Measurements from ENCODE around the gene OPCML. TPM values are rescaled to one million over a fixed set of nuclear protein-coding genes. Genes with fewer than 3 reads are reported as not detected.
A peak's percentile ranks its signal among the peaks of the same experiment; 100 is the strongest.

Gene OPCML
- total RNA-seq, 2 experiments from 2014 or later, result not detected

DNA sequence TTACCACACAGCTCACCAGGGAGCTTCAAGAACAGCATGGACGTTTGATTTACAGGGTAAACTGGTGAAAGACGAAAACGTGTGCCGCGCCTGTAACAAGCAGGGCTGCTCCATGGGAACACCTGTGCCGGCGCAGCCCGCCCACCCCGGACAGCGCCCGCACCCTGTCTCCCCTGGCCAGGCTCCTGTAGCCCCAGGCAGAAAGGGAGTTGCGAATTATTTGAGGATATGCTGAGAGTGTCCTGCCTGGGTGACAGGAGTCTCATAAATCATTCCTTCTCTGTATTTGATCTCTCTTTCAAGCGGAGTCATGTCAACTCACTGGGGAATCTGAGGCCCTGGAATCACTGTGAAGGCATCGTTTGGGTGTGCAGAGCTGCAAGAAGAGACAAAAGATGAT is 804.3 kb downstream of the OPCML start:
- CTCF ChIA-PET, result no interaction called here
- no peaks in the 10 kb centered on the region for H3K4me1 Mint-ChIP-seq
- no peaks in the 10 kb centered on the region for H3K36me3 Mint-ChIP-seq (ENCODE audit: low read depth)
- intact Hi-C loops (cut with DNase I, micrococcal nuclease), result no loop called here
- ATAC-seq (no peak), DNase-seq (no peak)
- no peak overlapping the region for H3K27ac Mint-ChIP-seq
- POLR2A ChIA-PET, result no interaction called here
- peaks cover 3% of the 10 kb centered on the region for H3K9me3 Mint-ChIP-seq (ENCODE audit: low read depth)
- no peak overlapping the region for H3K4me3 Mint-ChIP-seq
- no peaks in the 10 kb centered on the region for H3K27me3 Mint-ChIP-seq

DNA sequence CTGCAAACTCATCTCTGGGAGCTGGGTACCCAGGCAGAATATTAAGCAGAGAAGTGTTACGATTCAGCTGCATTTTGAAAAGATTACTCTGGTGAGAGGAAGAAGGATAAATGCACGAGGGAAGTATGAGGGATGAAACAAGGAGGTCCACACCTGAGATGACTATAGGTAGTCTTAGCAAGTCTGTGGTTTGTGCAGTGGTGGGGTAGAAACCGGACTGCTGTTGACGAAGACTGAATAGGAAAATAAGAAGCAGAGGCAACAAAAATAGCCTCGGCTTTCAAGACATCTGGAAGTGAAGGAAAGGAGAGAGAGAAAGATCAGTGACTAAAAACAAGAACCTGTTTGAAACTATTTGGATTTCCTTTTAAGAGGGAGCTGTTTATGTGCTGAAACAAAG is 810.8 kb downstream of the OPCML start:
- no peak for ATAC-seq

DNA sequence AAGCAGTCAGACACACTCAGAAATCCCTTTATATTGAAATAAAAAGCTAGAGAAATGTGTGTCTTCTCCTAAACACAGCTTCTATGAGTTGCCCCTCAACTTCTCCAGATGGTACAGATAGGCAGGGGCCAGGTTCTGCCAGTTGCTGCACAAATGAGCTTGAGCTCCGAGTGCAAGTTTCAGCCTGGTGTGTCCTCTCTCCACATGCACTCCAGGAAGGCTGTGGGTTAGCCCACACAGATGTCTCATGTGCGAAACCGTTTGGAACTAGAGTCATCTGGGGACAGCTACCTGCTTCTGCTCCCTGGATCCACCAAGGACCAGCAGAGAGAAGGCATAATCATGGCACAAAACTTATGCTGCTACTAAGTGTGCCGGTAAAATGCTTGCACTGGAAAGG is 812.6 kb downstream of the OPCML start:
- ChIA-PET CTCF (interaction anchor here (0.7 to 1.6 kb wide), 2 partner anchors 28 to 348 kb away, joined by 3 read pairs; no protein-coding TSS in a partner anchor), POLR2A (no interaction called here)
- no peak overlapping the region for H3K4me3 Mint-ChIP-seq
- DNase-seq, result peak; percentile 18
- no peaks in the 10 kb centered on the region for H3K9me3 Mint-ChIP-seq (ENCODE audit: low read depth)
- no peak overlapping the region for H3K27ac Mint-ChIP-seq
- no peaks in the 10 kb centered on the region for H3K27me3 Mint-ChIP-seq
- H3K4me1 Mint-ChIP-seq, result peaks cover 28% of the 10 kb centered on the region
- peak; percentile 31 for ATAC-seq
- H3K36me3 Mint-ChIP-seq (ENCODE audit: low read depth), result no peaks in the 10 kb centered on the region
- intact Hi-C loops (cut with DNase I, micrococcal nuclease), result no loop called here

More for the DNA sequence above, 810.8 kb downstream of the OPCML start:
- H3K27ac Mint-ChIP-seq, result no peak overlapping the region
- POLR2A ChIA-PET, result no interaction called here
- H3K9me3 Mint-ChIP-seq (ENCODE audit: low read depth), result peaks cover 3% of the 10 kb centered on the region
- CTCF ChIA-PET, result interaction anchor here (1.2 kb wide), 1 partner anchor 9 kb away, joined by 4 read pairs; no protein-coding TSS in a partner anchor
- H3K4me1 Mint-ChIP-seq, result peaks cover 28% of the 10 kb centered on the region
- intact Hi-C loops (cut with DNase I, micrococcal nuclease), result no loop called here
- no peaks in the 10 kb centered on the region for H3K27me3 Mint-ChIP-seq
- H3K36me3 Mint-ChIP-seq (ENCODE audit: low read depth), result no peaks in the 10 kb centered on the region
- DNase-seq, result no peak
- H3K4me3 Mint-ChIP-seq, result no peak overlapping the region

DNA sequence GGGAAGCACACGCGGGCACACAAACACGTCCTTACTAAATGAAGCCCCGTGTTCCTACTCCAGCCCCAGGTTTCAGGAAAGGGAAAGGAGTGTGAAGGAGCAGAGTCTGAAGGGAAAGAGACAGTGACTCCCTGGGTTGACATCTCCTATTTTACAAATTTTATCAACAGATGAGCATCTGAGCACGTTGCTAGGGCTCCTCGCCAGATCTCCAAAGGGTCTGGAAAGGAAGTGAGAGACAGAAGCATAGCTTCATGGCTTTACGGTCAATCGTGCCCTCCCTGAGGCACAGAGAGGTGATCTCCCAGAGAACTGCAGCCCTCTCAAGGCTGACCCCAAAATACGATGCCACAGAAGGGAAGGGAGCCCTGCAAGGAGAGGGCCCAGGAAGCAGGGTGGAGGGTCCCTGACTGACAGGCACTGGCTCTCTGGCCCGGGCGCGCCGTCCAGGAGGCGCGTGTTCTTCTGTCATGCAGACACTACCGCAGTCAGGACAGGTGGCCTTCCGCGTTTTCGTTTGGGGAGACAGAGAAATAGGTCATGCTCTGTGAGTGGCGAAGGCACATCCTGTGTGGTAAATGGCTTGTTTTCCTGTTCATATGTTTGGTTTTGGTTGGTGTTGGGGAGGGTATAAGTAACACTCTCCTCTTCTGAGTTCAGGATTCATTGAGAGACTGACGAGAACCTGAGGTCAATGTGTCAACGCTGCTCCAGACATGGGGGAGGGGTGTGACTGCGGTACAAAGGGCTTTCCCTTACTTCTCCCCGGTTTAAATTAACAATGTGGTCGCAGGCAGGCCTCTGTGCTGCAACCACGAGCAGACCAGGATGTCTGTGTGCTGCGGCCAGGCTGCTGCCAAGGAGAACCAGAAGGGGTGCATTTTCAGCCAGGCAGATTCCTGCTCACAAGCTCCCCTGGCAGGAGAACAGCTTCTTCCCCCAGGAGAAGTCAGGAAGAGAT is 813.3 kb downstream of the OPCML start:
- DNase-seq (peak; percentile 76), ATAC-seq (peak; percentile 94)
- CTCF ChIA-PET, result interaction anchor here (0.7 to 1.6 kb wide), 2 partner anchors 29 to 348 kb away, joined by 3 read pairs; no protein-coding TSS in a partner anchor
- intact Hi-C loops (cut with DNase I, micrococcal nuclease), result no loop called here
- Mint-ChIP-seq H3K27me3 (no peaks in the 10 kb centered on the region), H3K27ac (peak overlapping the region; percentile 15), H3K4me1 (peaks cover 28% of the 10 kb centered on the region), H3K9me3 (ENCODE audit: low read depth) (no peaks in the 10 kb centered on the region), H3K4me3 (peak overlapping the region; percentile 34), H3K36me3 (ENCODE audit: low read depth) (no peaks in the 10 kb centered on the region)
- POLR2A ChIA-PET, result no interaction called here

DNA sequence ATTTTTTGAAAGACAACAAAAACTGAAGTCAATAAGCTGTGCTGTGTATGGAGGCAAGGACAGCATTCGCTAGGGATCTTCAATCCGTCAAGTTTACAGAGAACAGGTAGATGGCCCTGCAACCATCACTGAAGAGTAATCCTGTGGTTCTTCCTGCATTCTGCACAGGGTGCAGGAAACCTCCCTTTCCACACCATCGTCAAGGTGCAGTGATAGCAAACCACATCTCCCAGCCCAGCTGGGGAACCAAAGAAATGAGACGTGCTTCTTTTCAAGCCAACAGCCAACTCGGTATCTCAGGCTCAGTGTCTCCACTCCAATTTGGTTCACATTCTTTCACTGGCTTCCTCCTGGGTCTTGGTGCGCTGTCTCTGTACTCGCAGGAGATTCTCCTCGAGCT is 814.5 kb downstream of the OPCML start:
- Mint-ChIP-seq H3K27me3 (no peaks in the 10 kb centered on the region), H3K9me3 (ENCODE audit: low read depth) (no peaks in the 10 kb centered on the region), H3K4me1 (peaks cover 28% of the 10 kb centered on the region), H3K36me3 (ENCODE audit: low read depth) (no peaks in the 10 kb centered on the region), H3K27ac (peak overlapping the region; percentile 45), H3K4me3 (no peak overlapping the region)
- intact Hi-C loops (cut with DNase I, micrococcal nuclease), result no loop called here
- ATAC-seq (no peak), DNase-seq (no peak)
- CTCF ChIA-PET, result interaction anchor here (0.9 kb wide), 1 partner anchor 49 kb away, joined by 3 read pairs; no protein-coding TSS in a partner anchor
- POLR2A ChIA-PET, result no interaction called here

DNA sequence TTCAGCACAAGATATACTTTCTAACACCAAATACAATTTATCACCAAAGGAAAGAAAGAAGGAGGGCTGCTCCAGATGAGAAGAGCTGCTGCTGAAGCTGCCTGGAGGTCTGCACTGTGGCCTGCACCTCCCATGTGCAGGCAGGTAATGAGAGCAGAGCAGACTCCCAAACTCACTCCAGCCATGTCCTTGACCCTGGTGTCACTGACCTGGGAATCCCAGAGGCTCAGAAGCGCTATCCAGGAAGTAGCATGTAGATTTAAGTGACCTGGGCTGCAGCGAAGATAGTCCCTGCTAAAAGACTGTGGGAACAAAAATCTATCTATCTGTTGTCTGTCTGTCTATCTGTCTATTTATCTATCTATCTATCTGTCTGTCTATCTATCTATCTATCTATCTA is 816.3 kb downstream of the OPCML start:
- peaks cover 26% of the 10 kb centered on the region for H3K4me1 Mint-ChIP-seq
- ATAC-seq, result no peak
- H3K9me3 Mint-ChIP-seq (ENCODE audit: low read depth), result no peaks in the 10 kb centered on the region
- no peaks in the 10 kb centered on the region for H3K27me3 Mint-ChIP-seq
- intact Hi-C loops (cut with DNase I, micrococcal nuclease), result no loop called here
- H3K4me3 Mint-ChIP-seq, result no peak overlapping the region
- H3K36me3 Mint-ChIP-seq (ENCODE audit: low read depth), result no peaks in the 10 kb centered on the region
- ChIA-PET CTCF (no interaction called here), POLR2A (no interaction called here)
- peak overlapping the region; percentile 4 for H3K27ac Mint-ChIP-seq
- DNase-seq, result no peak

DNA sequence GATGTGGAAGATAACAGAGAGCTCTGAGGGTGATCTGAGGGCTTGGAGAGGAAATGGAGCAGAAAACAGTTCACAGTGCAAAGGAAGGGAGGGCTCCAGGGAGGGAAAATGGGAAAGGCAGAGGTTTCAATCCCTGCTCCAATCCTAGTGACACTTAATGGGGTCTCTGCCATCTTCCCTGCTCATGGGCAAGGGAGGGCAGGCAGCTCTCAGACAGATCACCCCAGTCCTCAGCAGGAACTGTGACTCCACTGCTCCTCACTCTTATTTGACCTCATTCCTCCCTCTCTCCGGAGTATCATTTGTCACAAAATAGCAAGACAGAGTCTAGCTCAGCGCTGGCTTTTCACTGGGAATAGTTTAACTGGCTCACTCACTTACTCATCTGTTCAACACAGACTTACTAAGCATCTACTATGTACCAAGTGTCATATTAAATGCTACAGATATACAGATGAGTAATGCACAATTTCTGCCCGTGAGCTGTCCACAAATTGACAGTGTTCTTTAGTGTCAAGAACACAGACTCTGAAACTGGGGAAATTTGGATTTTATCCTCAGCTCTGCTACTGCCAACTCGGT is 817.4 kb downstream of the OPCML start:
- POLR2A ChIA-PET, result no interaction called here

DNA sequence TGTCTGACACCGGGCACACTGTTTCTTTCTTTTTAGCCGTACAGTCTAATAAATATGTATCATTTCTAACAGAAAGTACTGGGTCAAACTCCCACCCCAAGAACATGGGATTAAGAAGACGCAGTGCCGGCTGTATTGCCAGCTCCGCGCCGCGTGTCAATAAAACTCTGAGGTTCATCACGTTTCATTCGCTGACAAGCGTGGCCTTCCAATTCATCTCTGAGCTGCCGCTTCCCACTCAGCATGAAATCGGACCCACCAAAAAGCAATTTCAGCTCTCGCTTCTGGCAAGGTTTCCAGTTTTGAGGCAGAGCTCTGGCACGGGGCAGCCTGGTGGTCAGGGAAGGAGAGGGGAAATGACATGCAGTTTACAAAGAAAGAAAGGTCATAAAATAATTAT is 819.8 kb downstream of the OPCML start:
- ChIA-PET POLR2A (no interaction called here), CTCF (no interaction called here)
- H3K4me3 Mint-ChIP-seq, result no peak overlapping the region
- no peaks in the 10 kb centered on the region for H3K27me3 Mint-ChIP-seq
- no peak overlapping the region for H3K27ac Mint-ChIP-seq
- no peaks in the 10 kb centered on the region for H3K9me3 Mint-ChIP-seq (ENCODE audit: low read depth)
- intact Hi-C loops (cut with DNase I, micrococcal nuclease), result no loop called here
- no peaks in the 10 kb centered on the region for H3K36me3 Mint-ChIP-seq (ENCODE audit: low read depth)
- DNase-seq (no peak), ATAC-seq (no peak)
- no peaks in the 10 kb centered on the region for H3K4me1 Mint-ChIP-seq

More for the DNA sequence above, 817.4 kb downstream of the OPCML start:
- no peaks in the 10 kb centered on the region for H3K27me3 Mint-ChIP-seq
- no peak overlapping the region for H3K4me3 Mint-ChIP-seq
- no peaks in the 10 kb centered on the region for H3K9me3 Mint-ChIP-seq (ENCODE audit: low read depth)
- CTCF ChIA-PET, result no interaction called here
- no peak overlapping the region for H3K27ac Mint-ChIP-seq
- ATAC-seq, result no peak
- no peaks in the 10 kb centered on the region for H3K36me3 Mint-ChIP-seq (ENCODE audit: low read depth)
- peaks cover 22% of the 10 kb centered on the region for H3K4me1 Mint-ChIP-seq
- intact Hi-C loops (cut with DNase I, micrococcal nuclease), result no loop called here
- DNase-seq, result no peak

DNA sequence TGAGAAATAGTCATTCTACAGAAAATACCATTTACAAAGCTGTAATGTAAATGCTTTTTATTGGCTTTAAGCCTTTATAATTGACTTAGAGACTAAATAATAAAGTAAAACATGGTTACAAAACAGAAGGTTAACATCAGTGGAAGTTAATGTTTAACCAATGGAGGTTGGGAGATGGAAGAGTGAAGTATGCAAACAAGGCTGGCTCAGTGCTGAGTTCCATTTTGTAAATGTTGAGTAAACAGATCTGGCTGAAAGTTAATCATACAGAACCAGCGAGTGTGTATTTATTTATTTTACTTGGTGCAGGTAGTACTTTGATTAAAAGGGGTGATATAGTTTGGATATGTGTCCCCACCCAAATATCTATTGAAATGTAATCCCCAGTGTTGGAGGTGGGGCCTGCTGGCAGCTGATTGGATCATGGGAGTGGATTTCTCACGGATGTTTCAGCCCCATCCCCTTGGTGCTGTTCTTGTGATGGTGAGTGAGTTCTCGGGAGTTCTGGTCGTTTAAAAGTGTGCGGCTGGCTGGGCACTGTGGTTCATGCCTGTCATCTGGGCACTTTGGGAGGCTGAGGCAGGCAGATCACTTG is 827.4 kb downstream of the OPCML start:
- Mint-ChIP-seq H3K36me3 (ENCODE audit: low read depth) (peaks cover 3% of the 10 kb centered on the region), H3K4me1 (no peaks in the 10 kb centered on the region), H3K9me3 (ENCODE audit: low read depth) (peaks cover 20% of the 10 kb centered on the region), H3K27me3 (no peaks in the 10 kb centered on the region), H3K4me3 (no peak overlapping the region), H3K27ac (no peak overlapping the region)
- POLR2A ChIA-PET, result no interaction called here
- DNase-seq (no peak), ATAC-seq (no peak)
- CTCF ChIA-PET, result no interaction called here
- intact Hi-C loops (cut with DNase I, micrococcal nuclease), result no loop called here

DNA sequence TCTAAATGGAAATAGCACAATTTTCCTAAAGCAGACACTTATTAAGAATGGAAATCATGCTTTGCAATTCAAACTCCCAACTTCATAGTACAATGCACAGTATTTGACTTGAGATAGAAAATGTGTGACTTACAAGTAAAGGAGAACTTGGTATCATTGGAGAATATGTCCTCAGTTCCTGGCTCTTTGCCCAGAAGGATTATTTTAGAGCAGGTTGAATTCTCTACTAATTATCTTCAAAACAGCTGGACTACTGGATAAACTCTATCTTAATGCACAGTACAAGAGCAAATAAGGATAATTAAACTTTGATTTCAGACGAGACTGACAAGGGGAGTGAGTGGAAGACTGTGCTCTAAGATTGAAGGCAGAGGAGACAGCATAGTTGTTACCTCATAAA is 839.4 kb downstream of the OPCML start:
- no peak overlapping the region for H3K27ac Mint-ChIP-seq
- no peak for ATAC-seq
- no peaks in the 10 kb centered on the region for H3K27me3 Mint-ChIP-seq
- no peak for DNase-seq
- no peak overlapping the region for H3K4me3 Mint-ChIP-seq
- ChIA-PET CTCF (no interaction called here), POLR2A (no interaction called here)
- no peaks in the 10 kb centered on the region for H3K36me3 Mint-ChIP-seq (ENCODE audit: low read depth)
- no peaks in the 10 kb centered on the region for H3K9me3 Mint-ChIP-seq (ENCODE audit: low read depth)
- intact Hi-C loops (cut with DNase I, micrococcal nuclease), result no loop called here
- H3K4me1 Mint-ChIP-seq, result no peaks in the 10 kb centered on the region

DNA sequence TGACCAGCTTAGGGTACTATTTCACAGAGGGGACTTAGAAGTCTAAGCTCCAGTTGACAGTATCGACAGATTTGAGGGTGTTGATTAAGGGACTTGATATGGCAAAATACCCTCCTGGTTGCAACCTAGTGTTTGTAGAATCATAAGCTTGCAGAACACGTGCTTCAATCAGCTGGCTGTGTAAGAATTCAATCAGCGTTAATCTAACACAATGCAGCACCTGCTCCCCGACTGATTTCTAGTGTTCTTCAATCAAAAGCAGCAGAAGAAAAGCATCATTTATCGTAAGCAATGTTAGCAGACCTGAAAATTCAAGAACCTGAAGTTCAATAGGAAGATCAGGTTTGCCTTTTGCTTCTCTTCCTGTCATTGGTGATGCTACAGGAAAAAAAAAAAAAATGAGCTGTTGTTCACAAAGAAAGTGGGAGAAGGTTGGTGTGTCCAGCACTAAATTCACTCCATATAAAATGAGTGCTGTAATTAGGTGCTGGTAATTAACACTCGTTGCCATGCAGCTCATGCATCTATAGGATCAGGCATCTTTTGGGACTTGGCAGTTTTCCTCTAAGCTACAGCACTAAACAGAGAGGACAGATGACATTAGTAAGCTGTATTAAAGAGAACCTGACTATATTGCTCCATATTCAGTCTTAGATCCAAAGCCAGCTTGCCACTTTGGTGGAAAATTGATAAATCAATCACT is 840.3 kb downstream of the OPCML start:
- CTCF ChIA-PET, result no interaction called here
- no peaks in the 10 kb centered on the region for H3K9me3 Mint-ChIP-seq (ENCODE audit: low read depth)
- POLR2A ChIA-PET, result no interaction called here
- DNase-seq, result no peak
- H3K27ac Mint-ChIP-seq, result no peak overlapping the region
- H3K4me3 Mint-ChIP-seq, result no peak overlapping the region
- no peaks in the 10 kb centered on the region for H3K4me1 Mint-ChIP-seq
- intact Hi-C loops (cut with DNase I, micrococcal nuclease), result no loop called here
- no peaks in the 10 kb centered on the region for H3K36me3 Mint-ChIP-seq (ENCODE audit: low read depth)
- no peak for ATAC-seq
- H3K27me3 Mint-ChIP-seq, result no peaks in the 10 kb centered on the region
